Activated CD4-positive, CD25-positive, alpha-beta regulatory T cell treated with anti-CD3 and anti-CD28 coated beads, Interleukin-2, amount 50 U/mL, for 16 hours (primary cell): ENCODE results near the gene SH3BP5L.

ENCODE experiments used
- DNase-seq: peaks from one replicate; pipeline ENCODE4 v3.0.0-alpha.2; 2020; ENCODE audit warnings: low read depth, low spot score

SH3BP5L gene

GRCh38 chr1:248851390-248851789 lies 25.7 kb upstream of the SH3BP5L start:
- no peak for DNase-seq

- no peak for DNase-seq
Observed at GRCh38 chr1:248850536-248851251, 25.0 kb upstream of the SH3BP5L start.

GRCh38 chr1:248850124-248850523 lies 24.4 kb upstream of the SH3BP5L start:
- DNase-seq = no peak

- DNase-seq = no peak
Observed at GRCh38 chr1:248849637-248850036, 23.9 kb upstream of the SH3BP5L start.

- no peak for DNase-seq
Observed at GRCh38 chr1:248849152-248849551, 23.4 kb upstream of the SH3BP5L start.

GRCh38 chr1:248848602-248849001 lies 22.9 kb upstream of the SH3BP5L start:
- DNase-seq = no peak

- DNase-seq = no peak
Observed at GRCh38 chr1:248847956-248848561, 22.3 kb upstream of the SH3BP5L start.

GRCh38 chr1:248847181-248847955 lies 21.7 kb upstream of the SH3BP5L start:
- no peak for DNase-seq

GRCh38 chr1:248844526-248844925 lies 18.8 kb upstream of the SH3BP5L start:
- DNase-seq = no peak

GRCh38 chr1:248843687-248844086 lies 18.0 kb upstream of the SH3BP5L start:
- no peak for DNase-seq

- DNase-seq = no peak
Observed at GRCh38 chr1:248842781-248843331, 17.1 kb upstream of the SH3BP5L start.

- no peak for DNase-seq
Observed at GRCh38 chr1:248841702-248842395, 16.1 kb upstream of the SH3BP5L start.

- DNase-seq = no peak
Observed at GRCh38 chr1:248840946-248841345, 15.2 kb upstream of the SH3BP5L start.

GRCh38 chr1:248839168-248839555 lies 13.4 kb upstream of the SH3BP5L start:
- DNase-seq = no peak

GRCh38 chr1:248838357-248839167 lies 12.8 kb upstream of the SH3BP5L start:
- peak; percentile 72 for DNase-seq

- peak; percentile 88 for DNase-seq
Observed at GRCh38 chr1:248837781-248838356, 12.2 kb upstream of the SH3BP5L start, which contains the start of gene ZNF672. Gene ZNF672, plus strand, starts transcription at chr1:248838224. Its CDS starts 9,051 bp downstream, at chr1:248847275.

GRCh38 chr1:248837045-248837780 lies 11.5 kb upstream of the SH3BP5L start:
- DNase-seq = no peak

GRCh38 chr1:248834343-248834940 lies 8.7 kb upstream of the SH3BP5L start:
- no peak for DNase-seq

GRCh38 chr1:248831842-248832241 lies 6.1 kb upstream of the SH3BP5L start:
- DNase-seq = no peak
